ENCODE measurements around the gene SEMA3A. TPM values are rescaled to one million over a fixed set of nuclear protein-coding genes. Genes with fewer than 3 reads are reported as not detected.

SEMA3A gene
- total and polyA plus RNA-seq, 9 donors: 0.76 to 23.0 (median 2.2) TPM

DNA sequence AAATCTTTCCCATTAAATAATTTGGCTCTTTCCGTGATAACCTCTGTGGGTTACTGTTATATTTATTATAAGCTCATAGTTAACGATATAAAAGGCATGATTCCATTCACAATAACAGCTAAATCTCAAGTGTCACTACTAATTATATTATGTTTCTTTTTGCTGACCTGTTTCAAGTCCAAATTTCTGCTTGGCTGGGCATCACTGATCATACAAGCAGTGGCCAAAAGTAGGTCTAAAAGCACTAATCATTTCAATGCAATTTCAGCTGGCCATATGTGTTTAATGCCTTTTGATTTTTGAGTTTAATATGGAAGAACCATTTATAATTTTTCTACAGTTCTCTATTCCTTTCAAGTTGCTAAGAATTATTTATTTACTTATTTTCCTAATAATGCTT, 110.7 kb downstream of the SEMA3A start:
- H3K4me1 ChIP-seq (ENCODE audit: insufficient read depth): no peaks in the 10 kb centered on the region
- H3K36me3 ChIP-seq: no peaks in the 10 kb centered on the region
- WGBS, 3 donors: 73 to 83% (median 76%) methylated on average over 2 of the region's 2 CpGs
- no peak for DNase-seq
- no peak overlapping the region for H3K27ac ChIP-seq
- H3K27me3 ChIP-seq: no peaks in the 10 kb centered on the region
- H3K9me3 ChIP-seq: no peaks in the 10 kb centered on the region
- intact Hi-C loops (cut with DNase I): no loop called here
- H3K4me3 ChIP-seq: no peak overlapping the region
- TF ChIP-seq EP300 (IDR thresholded peaks at IDR 0.05) (no peak), POLR2A (IDR thresholded peaks at IDR 0.05) (no peak)
- TF ChIP-seq, protein P1, sequence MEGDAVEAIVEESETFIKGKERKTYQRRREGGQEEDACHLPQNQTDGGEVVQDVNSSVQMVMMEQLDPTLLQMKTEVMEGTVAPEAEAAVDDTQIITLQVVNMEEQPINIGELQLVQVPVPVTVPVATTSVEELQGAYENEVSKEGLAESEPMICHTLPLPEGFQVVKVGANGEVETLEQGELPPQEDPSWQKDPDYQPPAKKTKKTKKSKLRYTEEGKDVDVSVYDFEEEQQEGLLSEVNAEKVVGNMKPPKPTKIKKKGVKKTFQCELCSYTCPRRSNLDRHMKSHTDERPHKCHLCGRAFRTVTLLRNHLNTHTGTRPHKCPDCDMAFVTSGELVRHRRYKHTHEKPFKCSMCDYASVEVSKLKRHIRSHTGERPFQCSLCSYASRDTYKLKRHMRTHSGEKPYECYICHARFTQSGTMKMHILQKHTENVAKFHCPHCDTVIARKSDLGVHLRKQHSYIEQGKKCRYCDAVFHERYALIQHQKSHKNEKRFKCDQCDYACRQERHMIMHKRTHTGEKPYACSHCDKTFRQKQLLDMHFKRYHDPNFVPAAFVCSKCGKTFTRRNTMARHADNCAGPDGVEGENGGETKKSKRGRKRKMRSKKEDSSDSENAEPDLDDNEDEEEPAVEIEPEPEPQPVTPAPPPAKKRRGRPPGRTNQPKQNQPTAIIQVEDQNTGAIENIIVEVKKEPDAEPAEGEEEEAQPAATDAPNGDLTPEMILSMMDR (IDR thresholded peaks at IDR 0.05): no peak

DNA sequence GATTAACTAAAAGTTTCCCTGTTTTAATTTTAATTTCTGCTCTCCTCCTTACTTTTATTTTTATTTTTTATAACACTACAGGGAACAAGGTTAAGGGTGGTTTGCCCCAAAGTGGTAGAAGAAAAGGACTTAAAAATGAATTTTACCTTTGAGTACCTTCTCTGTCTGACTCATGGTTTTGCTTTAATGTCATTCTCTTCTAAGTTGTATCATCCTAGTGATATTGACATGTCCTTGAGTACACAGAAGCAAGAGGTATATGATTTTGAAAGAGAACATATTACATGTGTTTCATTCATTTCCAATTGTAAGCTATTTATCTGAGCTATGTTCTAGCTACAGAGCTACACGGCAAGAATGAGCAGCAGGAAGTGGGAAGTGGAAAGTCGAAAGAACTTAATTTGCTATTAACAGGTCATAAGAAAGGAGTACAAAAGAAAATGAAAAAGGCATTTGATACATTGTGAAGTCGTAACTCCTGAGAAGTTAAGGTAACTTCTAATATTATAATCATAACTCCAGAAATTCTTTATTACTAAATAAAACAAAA, 112.5 kb downstream of the SEMA3A start:
- Histone ChIP-seq H3K27ac (no peak overlapping the region), H3K27me3 (no peaks in the 10 kb centered on the region), H3K36me3 (no peaks in the 10 kb centered on the region), H3K4me1 (ENCODE audit: insufficient read depth) (no peaks in the 10 kb centered on the region), H3K4me3 (no peak overlapping the region), H3K9me3 (no peaks in the 10 kb centered on the region)
- TF ChIP-seq EP300 (IDR thresholded peaks at IDR 0.05): no peak
- TF ChIP-seq, protein P1 (IDR thresholded peaks at IDR 0.05): no peak
- no peak for TF ChIP-seq POLR2A (IDR thresholded peaks at IDR 0.05)
- 59 to 69% (median 61%) methylated on average over 3 of the region's 3 CpGs for WGBS, 3 donors
- intact Hi-C loops (cut with DNase I): no loop called here
- no peak for DNase-seq

DNA sequence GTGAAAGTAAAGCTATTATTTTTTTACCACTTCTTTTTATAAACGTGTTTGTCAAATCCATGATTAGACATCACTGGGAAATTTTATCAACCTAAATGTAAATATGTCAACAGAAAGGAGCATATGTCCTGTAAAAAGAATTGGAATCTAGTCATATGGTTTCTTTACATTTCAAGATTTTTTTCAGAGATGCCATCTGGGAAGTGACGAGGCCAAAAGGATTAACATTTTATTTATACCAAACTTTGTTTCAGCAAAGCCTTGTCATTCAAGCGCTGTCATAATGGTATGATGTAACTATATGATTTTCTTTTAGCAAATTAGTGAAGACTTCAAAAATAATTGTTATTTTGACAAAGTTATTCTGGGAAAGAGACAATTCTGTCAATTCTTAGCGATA, 117.3 kb downstream of the SEMA3A start:
- DNase-seq: no peak
- Histone ChIP-seq H3K4me3 (no peak overlapping the region), H3K9me3 (no peaks in the 10 kb centered on the region), H3K27ac (no peak overlapping the region), H3K36me3 (no peaks in the 10 kb centered on the region), H3K4me1 (ENCODE audit: insufficient read depth) (no peaks in the 10 kb centered on the region), H3K27me3 (no peaks in the 10 kb centered on the region)
- WGBS, 3 donors: 81 to 87% (median 85%) methylated on average over 4 of the region's 4 CpGs
- TF ChIP-seq POLR2A (IDR thresholded peaks at IDR 0.05): no peak
- intact Hi-C loops (cut with DNase I): no loop called here

DNA sequence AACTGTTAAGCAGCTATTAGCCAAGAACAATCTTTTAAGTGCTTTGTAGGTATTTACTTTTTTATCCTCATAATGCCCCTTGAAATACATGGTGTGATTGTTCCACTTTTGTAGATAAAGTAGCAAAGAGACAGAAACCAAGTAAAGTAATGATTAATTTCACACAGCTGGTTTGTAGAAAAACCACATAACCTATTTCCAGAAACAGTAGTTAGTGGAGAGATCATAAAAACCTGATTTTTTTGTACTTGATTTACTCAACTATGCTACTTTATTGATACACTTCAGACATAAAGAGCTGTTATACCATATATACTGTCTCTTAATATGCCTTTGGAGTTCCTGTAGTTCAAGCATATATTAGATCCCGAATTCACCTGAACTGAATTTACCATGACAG, 118.4 kb downstream of the SEMA3A start:
- 94 to 98% (median 98%) methylated on average over 1 of the region's 1 CpG for WGBS, 3 donors

More for the DNA sequence above, 118.4 kb downstream of the SEMA3A start:
- no peaks in the 10 kb centered on the region for H3K4me1 ChIP-seq (ENCODE audit: insufficient read depth)
- H3K27me3 ChIP-seq: no peaks in the 10 kb centered on the region
- H3K36me3 ChIP-seq: no peaks in the 10 kb centered on the region
- H3K9me3 ChIP-seq: no peaks in the 10 kb centered on the region
- no peak for DNase-seq
- intact Hi-C loops (cut with DNase I): no loop called here
- no peak overlapping the region for H3K4me3 ChIP-seq
- H3K27ac ChIP-seq: no peak overlapping the region
- TF ChIP-seq, protein P1 (IDR thresholded peaks at IDR 0.05): no peak
- TF ChIP-seq POLR2A (IDR thresholded peaks at IDR 0.05): no peak
- TF ChIP-seq EP300 (IDR thresholded peaks at IDR 0.05): no peak

All from ovary (tissue), 9 donors.